Retina (tissue), 1 donor: Measurements from ENCODE around the gene RPS15.
"Not testable (repeated sequence)": the region's sequence is repeated elsewhere in the genome, so short reads cannot be mapped to it uniquely, and the experiment has no call there.

Experiments used
- DNase-seq: peaks from one replicate; pipeline ENCODE4 v3.0.0-alpha.2; 2016

Gene RPS15

GRCh38 chr19:1470305-1471009 is 32.3 kb downstream of the RPS15 start:
- DNase-seq = peak; percentile 86

DNA sequence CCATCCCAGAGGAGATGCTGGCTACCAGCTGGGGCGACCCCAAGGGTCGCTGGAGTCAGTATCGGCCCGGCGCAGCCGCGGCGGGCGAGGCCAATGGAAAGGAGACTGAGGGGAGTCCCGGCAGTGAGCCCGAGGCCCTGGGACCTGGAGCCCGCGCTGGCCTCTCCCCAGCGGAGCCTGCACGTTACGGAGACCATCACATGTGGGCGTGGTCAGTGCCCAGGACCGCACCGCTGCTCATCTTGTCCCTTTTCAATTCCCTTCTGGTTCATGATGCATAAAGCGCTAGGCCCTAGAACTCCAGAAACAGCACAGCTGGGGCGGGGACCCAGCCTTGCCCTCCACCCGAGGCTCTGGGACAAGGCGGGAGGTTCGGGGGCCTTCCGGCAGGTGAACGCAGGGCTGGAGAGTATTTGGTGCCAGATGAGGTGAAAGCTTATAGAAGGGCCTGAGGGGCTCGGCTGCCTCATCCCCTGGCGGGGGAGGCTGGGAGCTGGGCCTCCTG is 32.9 kb downstream of the RPS15 start:
- DNase-seq = no peak

DNA sequence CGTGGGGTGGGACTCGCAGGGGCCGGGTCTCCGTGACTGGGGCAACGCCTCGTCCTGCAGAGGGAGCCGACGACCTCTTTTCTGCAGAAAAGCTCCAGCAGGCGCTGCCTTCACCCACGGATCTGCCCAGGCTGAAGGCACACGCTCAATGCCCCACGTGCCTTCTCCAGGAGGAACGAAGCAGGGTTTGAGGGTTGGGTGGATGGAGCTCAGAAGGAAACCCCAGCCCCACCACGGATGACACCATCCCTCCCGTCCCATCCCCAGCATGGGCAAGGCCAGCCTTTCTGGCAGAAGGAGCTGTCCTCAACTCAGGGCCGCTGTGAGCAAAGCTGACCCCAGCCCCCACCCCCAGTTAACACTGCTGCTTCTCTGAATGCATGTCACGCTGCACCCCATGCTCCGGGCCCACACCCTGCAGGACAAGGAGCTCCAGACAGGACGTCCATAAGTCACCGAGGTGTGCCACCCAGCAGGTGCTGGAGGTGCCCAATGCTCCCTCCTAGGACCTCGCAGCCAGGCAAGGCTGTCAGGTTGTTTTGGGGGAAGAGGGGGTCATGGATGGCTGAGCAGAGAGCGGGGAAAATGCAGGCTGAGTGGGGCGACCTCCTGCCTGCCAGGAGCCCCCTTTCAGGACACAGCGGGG is 33.4 kb downstream of the RPS15 start:
- no peak for DNase-seq

DNA sequence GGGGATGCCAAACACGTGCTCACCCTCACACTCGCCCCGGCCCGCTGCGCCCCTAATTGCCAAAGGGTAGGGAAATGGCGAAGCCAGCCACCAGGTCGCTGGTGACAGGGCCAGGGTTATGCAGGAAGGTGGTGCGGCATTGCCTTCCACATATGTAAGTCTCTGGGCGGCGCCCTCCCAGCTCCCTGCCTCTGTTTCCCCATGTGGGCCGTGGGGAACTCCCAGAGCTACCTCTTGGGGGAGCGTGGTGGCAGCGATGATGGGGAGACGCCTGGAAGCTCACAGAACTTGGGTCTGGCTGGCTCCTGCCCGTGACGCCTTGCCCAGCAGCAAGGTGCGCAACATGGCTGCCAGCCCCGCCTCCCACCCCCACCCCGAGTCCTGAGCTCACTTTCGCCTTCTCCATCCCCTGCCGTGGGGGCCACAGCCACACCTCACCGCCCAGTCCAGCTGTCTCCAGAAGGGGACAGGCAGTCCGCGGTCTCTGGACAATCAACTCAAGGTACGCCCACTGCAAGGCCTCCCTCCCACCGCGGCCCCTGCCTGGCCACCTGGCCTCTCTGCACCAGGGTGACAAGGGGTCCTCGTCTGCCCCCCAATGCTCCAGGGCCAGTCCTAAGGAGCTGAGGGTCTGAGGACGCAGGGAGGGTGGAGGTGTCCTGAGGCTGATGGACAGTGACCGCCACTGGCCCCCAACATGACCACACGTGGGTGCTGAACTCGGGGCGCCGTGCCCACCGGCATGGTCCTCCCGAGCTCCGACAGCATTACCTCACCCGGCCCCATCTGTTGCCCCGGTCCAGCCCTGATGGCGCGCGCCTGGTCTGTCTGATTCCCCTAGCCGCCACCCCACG is 34.3 kb downstream of the RPS15 start:
- peak; percentile 53 for DNase-seq

DNA sequence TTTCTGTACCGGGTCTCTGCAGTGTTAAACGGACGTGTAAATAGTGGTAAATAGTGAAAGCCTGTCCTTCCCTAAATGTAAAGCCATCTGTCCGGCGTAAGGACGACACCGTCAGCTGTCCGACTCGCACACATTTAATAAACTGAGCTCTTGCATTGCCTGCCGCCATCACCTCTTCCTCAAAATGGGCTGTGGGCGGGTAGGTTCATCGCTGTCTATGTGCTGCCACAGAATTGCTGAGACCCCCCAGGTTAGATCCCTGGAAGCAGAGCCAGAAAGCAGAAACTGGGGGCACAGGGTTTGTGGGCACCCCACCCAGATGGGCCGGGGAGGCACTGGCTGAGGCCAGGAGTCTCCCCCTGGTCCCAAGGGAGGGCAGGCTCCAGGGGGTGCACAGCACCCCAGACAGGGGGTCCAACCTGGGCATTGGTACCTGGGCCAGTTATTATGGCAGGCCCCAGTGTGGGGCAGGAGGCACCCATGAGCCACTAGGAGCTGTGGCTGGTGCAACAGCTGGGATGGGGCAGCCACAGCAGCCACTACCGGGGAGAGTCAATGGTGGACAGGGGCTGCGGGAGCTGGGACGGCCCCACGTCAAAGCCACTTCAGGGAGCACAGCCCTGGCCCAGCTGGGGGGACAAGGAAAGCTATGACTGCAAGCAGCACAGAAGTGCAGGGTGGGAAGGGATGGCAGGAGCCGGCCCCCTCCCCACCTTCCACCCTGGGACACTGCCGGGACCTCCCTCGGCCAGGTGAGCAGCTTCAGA is 35.1 kb downstream of the RPS15 start:
- peak; percentile 49 for DNase-seq

DNA sequence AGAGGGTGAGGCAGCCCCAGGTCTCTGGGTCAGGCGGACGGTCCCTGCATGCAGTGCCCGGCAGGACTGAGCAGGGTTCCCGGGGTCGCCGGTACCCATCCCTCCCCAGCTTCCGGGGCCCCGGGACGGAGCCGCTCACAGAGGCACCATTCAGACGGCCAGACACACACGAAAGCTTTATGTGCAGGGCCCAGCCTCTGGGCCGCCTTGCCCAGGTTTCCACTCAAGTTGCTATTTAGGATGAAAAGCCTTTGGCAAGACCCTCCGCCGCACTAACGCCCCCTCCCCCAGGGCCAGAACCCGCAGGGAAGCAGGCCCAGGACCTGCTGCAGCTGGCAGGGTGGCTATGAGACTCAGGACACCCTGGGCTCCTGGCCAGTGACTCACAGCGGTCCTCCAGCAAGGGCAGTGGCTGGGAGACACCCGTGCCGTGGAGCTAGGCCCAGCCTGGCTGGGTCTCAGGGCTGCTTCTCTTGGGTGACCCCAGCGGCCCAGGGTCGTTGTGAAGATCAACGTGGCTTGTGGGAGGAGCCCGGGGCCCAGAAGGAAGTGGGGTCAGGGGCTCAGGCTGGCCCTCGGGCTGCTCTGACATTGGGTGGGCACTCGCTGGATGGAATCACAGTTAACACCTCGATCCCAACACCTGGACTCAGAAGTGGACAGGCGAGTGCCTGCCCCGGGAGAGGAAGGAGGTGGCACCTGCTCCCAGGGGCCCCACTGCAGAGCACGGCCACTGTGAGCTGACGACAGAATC is 36.0 kb downstream of the RPS15 start:
- DNase-seq = peak; percentile 53

DNA sequence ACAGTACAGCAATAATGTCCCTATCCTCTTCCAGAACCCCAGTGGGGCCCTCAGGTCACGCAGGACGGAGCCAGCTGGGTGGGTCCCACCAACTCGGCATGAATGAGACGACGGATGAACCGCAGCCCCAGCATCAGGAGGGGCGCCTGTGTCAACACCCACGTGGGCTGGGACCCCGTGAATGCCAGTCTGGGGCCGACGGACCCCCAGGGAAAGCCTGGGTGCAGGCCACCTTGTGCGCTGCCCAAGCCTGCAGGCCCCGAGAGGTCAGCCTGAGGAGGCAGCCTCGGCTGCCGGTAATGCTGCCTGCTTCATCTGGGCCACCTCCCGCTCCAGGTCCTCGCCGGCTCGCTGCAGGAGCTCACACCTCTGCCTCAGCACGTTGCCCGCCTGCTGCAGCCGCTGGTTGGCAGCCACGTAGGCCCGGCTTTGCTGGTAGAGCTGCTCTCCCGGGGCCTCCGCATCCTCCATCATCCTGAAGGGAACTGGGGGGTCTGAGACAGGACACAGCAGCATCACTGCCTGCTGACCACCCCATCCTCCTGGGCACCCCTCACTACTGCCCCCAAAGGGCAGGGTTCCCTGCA is 36.7 kb downstream of the RPS15 start:
- DNase-seq = no peak

DNA sequence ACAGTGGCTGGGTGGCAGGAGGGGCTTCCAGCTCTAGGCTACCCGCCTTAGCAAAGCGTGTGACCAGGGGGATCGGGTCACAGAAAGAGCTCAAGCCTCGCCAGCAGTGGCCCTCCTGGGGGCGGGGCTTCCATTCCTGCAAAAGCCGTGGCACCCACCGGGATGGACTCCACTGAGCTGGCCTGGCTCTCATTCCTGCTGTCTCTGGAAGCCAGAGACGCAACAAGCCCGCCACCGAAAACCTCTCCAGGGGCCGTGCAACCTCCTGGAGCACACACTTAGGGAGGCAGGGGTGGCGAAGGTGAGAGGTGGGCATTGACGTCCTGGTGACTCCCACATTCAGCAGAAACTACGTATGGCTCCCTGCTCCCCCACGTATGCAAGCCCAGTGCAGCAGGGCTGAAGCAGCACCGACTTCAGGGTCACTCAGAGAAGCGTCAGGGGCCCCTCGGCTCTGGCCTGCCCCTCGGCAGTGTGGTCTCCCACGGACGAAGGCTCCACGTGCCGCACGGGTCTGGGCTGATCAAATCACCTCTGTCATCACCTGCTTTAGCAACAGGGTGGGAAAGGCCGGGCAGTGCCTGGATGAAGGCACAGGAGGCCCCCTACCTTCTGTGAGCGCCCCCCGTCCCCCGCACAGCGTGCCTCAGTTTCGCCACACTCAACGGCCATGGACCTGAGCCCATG is 37.7 kb downstream of the RPS15 start:
- no peak for DNase-seq

DNA sequence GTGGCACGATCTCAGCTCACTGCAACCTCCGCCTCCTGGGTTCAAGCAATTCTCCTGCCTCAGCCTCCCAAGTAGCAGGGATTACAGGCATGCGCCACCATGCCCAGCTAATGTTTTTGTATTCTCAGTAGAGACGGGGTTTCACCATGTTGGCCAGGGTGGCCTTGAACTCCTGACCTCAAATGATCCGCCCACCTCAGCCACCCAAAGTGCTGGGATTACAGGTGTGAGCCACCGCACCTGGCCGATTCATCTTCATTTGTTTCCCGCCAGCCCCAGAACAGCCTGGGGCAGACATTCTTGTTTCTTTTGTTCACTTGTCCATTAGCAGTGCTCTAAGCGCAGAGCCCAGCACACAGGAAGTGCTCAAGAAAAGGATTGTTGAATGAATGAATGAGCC is 38.9 kb downstream of the RPS15 start:
- DNase-seq = not testable (repeated sequence)

DNA sequence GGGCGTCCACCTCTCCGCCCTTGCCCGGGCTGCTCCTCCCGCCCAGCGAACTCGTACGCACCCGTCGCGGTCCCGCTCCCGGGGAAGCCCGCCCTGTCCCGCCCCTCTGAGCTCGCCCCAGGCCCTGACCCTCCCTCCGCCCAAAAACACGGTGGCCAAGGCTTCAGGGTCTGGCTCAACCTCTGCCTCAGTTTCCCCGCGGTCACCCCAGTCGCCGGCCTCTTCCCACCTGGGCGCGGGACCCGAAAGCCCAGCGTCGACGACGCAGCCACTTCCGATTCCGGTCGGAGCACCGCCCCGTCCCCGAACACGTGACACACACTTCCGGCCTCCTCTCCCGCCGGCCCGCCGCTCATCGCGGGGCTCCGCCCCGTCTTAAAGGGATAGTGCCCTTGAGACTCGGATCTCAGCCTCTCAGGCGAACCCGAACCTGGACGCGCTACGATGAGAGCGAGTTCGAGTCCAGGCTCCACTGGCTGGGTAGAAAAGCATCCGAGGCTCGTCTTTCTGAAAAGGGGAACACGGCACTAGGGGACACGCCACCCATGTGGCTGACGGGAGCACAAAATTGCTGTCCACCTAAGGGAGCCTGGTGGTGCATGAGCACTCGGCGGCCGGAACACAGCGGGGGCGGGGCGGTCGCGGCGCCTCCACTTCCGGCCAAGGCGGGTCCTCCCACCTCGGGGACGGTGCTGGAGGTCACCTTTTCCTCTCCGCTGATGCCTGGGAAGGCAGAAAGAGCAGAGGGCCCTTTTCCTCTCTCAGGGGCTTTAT is 40.9 kb downstream of the RPS15 start, which contains the start of gene C19orf25:
Gene C19orf25, minus strand, starts transcription at position 282 of the 774 bp plus-strand sequence. CDS start 312 bp downstream, outside the sequence.
- peak; percentile 97 for DNase-seq

GRCh38 chr19:1481224-1481892 is 43.2 kb downstream of the RPS15 start:
- DNase-seq = no peak

- DNase-seq = no peak
Measured at GRCh38 chr19:1481893-1482360, 43.7 kb downstream of the RPS15 start.

DNA sequence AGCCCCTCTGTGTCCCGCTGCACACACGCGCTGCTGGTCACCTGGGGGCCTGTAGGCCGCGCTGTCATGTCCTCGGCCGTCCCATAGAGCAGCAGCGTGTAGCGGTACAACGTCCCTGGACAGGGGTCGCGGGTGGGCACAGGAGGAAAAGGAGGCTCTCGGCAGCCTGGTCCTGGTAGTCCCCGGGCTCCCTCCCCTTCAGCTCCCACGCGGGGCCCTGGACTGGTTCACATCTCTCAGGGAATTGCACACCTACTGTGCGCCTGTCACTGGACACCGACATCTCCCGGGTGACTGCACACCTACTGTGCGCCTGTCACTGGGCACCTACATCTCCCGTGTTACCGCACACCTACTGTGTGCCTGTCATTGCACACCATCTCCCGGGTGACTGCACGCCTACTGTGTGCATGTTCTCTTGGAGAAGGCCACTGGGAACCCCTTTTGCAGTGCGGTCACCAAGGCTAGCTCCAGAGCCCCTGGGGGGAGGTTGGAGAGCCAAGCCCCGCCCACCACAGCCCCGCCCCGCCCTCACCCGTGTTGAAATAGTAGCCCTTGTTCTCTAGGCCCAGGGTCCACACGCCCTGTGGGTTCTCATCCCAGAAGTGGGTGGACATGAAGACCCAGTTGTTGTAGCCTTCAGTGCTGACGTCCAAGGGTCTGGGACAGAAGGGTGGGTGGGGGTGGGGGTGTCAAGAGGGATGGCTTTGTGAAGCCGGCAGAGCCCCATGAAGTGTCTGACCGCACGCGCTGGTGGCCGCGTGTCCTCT is 44.4 kb downstream of the RPS15 start:
- DNase-seq = no peak

DNA sequence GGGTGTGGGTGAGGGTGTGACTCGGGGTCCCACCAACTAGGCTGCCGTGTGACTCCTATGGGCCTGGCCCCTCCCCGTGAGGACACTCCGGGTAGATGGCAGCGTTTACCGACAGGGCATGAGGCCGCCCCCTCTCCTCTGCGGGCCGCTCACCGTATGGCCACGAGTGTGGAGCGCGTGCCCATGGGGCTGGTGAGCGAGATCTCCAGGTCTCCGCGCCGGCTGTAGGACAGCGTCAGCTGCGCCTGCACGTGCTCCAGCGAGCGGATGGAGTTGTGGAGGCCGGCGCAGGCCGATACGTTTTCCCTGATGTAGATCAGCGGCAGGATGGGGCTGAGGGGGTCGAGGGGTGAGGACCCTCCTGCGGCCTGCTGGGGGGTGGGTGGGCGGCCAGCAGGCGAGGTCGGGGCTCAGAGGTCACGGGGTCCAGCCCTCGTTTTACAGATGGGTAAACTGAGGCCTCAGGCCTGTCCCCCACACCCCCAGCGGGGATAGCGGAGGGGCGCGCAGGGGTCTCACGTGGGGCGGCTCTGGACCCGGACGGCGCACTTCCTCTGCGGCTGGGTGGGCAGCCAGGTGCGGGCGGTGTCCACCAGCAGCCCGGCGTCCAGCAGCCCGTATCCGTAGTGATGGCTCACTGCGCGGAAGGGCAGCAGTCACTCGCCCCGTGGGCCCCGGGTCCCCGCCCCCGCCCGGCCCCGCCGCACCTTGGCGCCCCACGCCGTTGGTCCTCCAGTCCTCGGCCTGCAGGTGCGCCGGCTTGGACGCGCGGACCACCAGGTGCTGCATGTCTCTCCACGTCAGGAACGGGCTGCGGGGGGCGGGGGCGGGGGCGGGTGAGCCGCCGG is 45.2 kb downstream of the RPS15 start:
- DNase-seq = no peak

GRCh38 chr19:1483979-1484428 is 45.8 kb downstream of the RPS15 start:
- DNase-seq = no peak

GRCh38 chr19:1486720-1487575 is 48.8 kb downstream of the RPS15 start:
- DNase-seq = no peak
